ENCODE data around the gene XG. TPM values are rescaled to one million over a fixed set of nuclear protein-coding genes. Genes with fewer than 3 reads are reported as not detected.

XG gene
- polyA plus RNA-seq, 1 donor = 0.06 TPM

Other genes with a start within 250 kb of the XG start
- gene CD99, start 60.7 kb upstream of the XG start, polyA plus RNA-seq = 229 TPM
- 13.2 TPM for gene GYG2, start 76.9 kb downstream of the XG start, polyA plus RNA-seq
- 34.1 TPM for gene ARSD, start 177.3 kb downstream of the XG start, polyA plus RNA-seq

Measured in large intestine (tissue), 1 donor.